ENCODE results near the gene CDC20B. TPM values are rescaled to one million over a fixed set of nuclear protein-coding genes. Genes with fewer than 3 reads are reported as not detected.

The CDC20B gene
- polyA plus RNA-seq, 1 donor from 2014 or later, result not detected

Other genes with a start within 250 kb of the CDC20B start
- 0.10 TPM for gene ESM1, start 187.6 kb downstream of the CDC20B start, polyA plus RNA-seq
- 1.2 TPM for gene GZMK, start 148.9 kb downstream of the CDC20B start, polyA plus RNA-seq
- 19.5 TPM for gene GZMA, start 70.5 kb downstream of the CDC20B start, polyA plus RNA-seq
- gene GPX8, start 13.0 kb downstream of the CDC20B start, polyA plus RNA-seq, result not detected
- not detected for gene MCIDAS, start 54.1 kb upstream of the CDC20B start, polyA plus RNA-seq
- gene CCNO, start 60.4 kb upstream of the CDC20B start, polyA plus RNA-seq, result not detected
- gene DHX29, start 134.5 kb upstream of the CDC20B start, polyA plus RNA-seq, result 16.0 TPM
- 23.2 TPM for gene MTREX, start 134.8 kb upstream of the CDC20B start, polyA plus RNA-seq